ENCODE results near the gene RAP1GAP2.
"Not testable (repeated sequence)": the region's sequence is repeated elsewhere in the genome, so short reads cannot be mapped to it uniquely, and the experiment has no call there.

The RAP1GAP2 gene

DNA sequence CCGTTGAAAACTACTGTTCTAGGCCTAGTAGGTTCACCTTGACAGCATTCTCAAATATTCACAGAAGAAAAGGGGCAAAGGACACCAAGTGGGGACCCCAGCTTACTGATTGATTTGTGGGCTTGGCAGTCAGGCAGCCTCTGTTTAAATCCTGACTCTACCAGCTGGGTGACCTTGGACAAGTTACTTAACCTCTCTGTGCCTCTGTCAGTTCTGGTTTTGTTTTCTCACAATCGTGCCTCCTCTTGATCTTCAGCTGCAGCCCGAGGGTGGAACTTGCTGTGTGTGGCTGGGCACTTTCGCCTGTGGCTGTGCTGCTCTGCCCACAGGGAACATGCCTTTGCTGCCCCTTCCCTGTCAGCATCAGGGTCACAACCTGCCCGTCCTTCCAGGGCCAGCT, 17.8 kb downstream of the RAP1GAP2 start:
- Histone ChIP-seq H3K4me1 (no peaks in the 10 kb centered on the region), H3K4me3 (ENCODE audit: low read depth, low read length) (no peak overlapping the region), H3K27me3 (no peaks in the 10 kb centered on the region), H3K36me3 (no peaks in the 10 kb centered on the region), H3K9me3 (no peaks in the 10 kb centered on the region)
- no peak for DNase-seq
- TF ChIP-seq CTCF (IDR thresholded peaks at IDR 0.05; ENCODE audit: low read depth, low read length) = no peak

DNA sequence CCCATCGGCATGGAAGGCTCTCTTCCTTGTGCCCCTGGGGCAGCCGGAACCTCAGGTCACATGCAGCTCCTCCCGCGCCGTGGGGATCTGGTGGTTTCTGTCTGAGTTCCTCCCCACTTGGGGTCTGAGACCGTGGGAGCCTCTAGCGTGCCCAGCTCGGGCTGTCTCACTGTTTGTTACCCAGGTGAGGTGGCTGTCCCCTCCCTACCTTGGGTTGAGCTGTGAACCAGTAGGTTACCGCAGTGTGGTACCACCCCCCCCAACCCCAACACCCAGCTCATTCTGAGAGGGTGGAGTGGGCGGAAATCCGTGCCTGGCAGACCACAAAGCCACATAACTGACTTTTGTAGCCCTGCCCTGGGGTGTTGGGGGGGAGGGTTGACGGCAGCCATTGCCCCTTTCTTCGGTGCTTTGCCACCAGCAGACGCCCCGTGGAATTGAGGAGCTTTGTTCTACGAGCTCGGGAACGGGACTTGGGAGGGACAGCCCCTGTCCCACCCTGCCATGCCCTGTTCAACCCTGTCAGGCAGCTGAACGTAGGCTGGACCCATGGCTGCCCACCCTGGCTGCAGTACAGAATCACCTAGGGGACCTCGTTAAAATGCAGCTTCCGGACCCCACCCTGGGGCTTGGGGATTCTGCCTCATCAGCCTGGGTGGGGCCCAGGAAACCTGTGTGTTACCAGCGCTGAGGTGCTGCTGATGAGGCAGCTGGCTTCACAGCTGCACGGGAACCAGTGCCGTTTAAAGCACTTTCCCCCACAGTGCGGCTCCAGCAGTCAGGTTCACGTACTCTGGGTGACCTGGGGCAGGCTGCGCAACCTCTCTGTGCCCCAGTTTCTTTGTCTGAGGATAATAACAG, 18.5 kb downstream of the RAP1GAP2 start:
- H3K9me3 ChIP-seq = no peaks in the 10 kb centered on the region
- no peaks in the 10 kb centered on the region for H3K36me3 ChIP-seq
- DNase-seq = no peak
- H3K4me1 ChIP-seq = no peaks in the 10 kb centered on the region
- TF ChIP-seq CTCF (IDR thresholded peaks at IDR 0.05; ENCODE audit: low read depth, low read length) = no peak
- no peak overlapping the region for H3K4me3 ChIP-seq (ENCODE audit: low read depth, low read length)
- no peaks in the 10 kb centered on the region for H3K27me3 ChIP-seq

GRCh38 chr17:2815781-2816185, 19.5 kb downstream of the RAP1GAP2 start:
- Histone ChIP-seq H3K27me3 (no peaks in the 10 kb centered on the region), H3K4me3 (ENCODE audit: low read depth, low read length) (no peak overlapping the region), H3K9me3 (no peaks in the 10 kb centered on the region), H3K4me1 (no peaks in the 10 kb centered on the region), H3K36me3 (no peaks in the 10 kb centered on the region)
- no peak for DNase-seq
- no peak for TF ChIP-seq CTCF (IDR thresholded peaks at IDR 0.05; ENCODE audit: low read depth, low read length)

DNA sequence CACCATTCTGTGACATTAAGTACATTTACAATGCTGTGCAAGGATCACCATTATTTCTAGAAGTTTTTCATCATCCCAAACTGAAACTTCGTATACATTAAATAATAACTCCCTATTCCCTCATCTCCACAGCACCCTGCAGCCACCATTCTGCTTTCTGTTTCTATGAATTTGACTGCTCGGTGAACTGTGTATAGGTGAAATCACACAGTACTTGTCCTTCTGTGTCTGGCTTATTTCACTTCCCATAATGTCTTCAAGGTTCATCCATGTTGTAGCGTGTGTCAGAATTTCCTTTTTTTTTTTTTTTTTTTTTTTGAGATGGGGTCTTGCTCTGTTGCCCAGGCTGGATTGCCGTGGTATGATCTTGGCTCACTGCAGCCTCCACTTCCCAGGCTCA, 20.4 kb downstream of the RAP1GAP2 start:
- DNase-seq = no peak
- H3K9me3 ChIP-seq = no peaks in the 10 kb centered on the region
- H3K27me3 ChIP-seq = no peaks in the 10 kb centered on the region
- H3K36me3 ChIP-seq = no peaks in the 10 kb centered on the region
- H3K4me1 ChIP-seq = no peaks in the 10 kb centered on the region
- H3K4me3 ChIP-seq (ENCODE audit: low read depth, low read length) = no peak overlapping the region
- no peak for TF ChIP-seq CTCF (IDR thresholded peaks at IDR 0.05; ENCODE audit: low read depth, low read length)

GRCh38 chr17:2819294-2819693, 23.1 kb downstream of the RAP1GAP2 start:
- not testable (repeated sequence) for DNase-seq; H3K4me3 ChIP-seq (ENCODE audit: low read depth, low read length); H3K9me3 ChIP-seq; H3K27me3 ChIP-seq; H3K36me3 ChIP-seq; H3K4me1 ChIP-seq

DNA sequence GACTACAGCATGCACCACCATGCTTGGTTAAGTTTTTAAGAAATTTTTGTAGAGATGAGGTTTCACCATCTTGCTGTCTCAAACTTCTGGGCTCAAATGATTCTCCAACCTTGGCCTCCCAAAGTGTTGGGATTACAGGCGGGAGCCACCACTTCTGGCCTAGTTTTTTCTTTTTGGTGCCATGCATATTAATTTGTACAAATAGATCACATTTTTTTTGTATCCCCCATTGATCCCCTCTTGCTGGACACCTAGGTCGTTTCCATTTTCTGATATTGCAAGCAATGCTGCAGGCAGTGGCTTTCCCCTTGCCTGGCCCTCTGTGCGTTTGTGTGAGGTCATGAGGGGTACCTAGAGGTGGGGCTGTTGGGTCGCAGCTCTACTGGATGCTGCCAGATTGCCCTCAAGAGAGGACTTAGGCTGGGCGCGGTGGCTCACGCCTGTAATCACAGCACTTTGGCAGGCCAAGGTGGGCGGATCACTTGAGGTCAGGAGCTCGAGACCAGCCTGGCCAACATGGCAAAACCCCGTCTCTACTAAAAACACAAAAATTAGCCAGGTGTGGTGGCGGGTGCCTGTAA, 23.8 kb downstream of the RAP1GAP2 start:
- Histone ChIP-seq H3K36me3 (no peaks in the 10 kb centered on the region), H3K4me1 (no peaks in the 10 kb centered on the region), H3K27me3 (no peaks in the 10 kb centered on the region), H3K9me3 (no peaks in the 10 kb centered on the region), H3K4me3 (ENCODE audit: low read depth, low read length) (no peak overlapping the region)
- no peak for TF ChIP-seq CTCF (IDR thresholded peaks at IDR 0.05; ENCODE audit: low read depth, low read length)
- DNase-seq = no peak
